Trophoblast cell (in vitro differentiated cells and primary cell): Measurements from ENCODE around the gene EDIL3.

Experiments
- DNase-seq, 2 donors: peaks; one replicate each; pipeline ENCODE4 v3.0.0-alpha.2; 2016
- H2AFZ ChIP-seq: 2 replicates; pipeline ENCODE4 v1.6.1; 2013; ENCODE audit warnings: low read length, moderate library complexity, mild to moderate bottlenecking; ENCODE audit not compliant: insufficient read depth, poor library complexity
- H2AK5ac ChIP-seq: 2 replicates; pipeline ENCODE4 v1.6.1; 2013; ENCODE audit warnings: mild to moderate bottlenecking, low read length
- H2BK120ac ChIP-seq: 2 replicates; pipeline ENCODE4 v1.6.1; 2013; ENCODE audit warnings: low read length, mild to moderate bottlenecking, moderate library complexity; ENCODE audit not compliant: insufficient read depth, poor library complexity
- H2BK12ac ChIP-seq: 2 replicates; pipeline ENCODE4 v1.6.1; 2013; ENCODE audit warnings: mild to moderate bottlenecking, low read length, moderate library complexity
- H2BK5ac ChIP-seq: 2 replicates; pipeline ENCODE4 v1.6.1; 2013; ENCODE audit warnings: low read length, low read depth, moderate library complexity, mild to moderate bottlenecking; ENCODE audit not compliant: poor library complexity
- H3K14ac ChIP-seq: 2 replicates; pipeline ENCODE4 v1.6.1; 2013; ENCODE audit warnings: mild to moderate bottlenecking, low read length
- H3K18ac ChIP-seq: 2 replicates; pipeline ENCODE4 v1.6.1; 2013; ENCODE audit warnings: mild to moderate bottlenecking, low read length
- H3K23ac ChIP-seq: 2 replicates; pipeline ENCODE4 v1.6.1; 2013; ENCODE audit warnings: low read length
- H3K27ac ChIP-seq: 2 replicates; pipeline ENCODE4 v1.5.1; 2013; ENCODE audit warnings: low read depth, mild to moderate bottlenecking, inconsistent platforms, low read length, moderate library complexity
- H3K27me3 ChIP-seq: 2 replicates; pipeline ENCODE4 v1.6.1; 2013; ENCODE audit warnings: inconsistent platforms, mild to moderate bottlenecking, low read length, moderate library complexity; ENCODE audit not compliant: insufficient read depth
- H3K36me3 ChIP-seq, 2 experiments: 1 replicate in 1 of 2; 2 replicates in 1 of 2; pipeline ENCODE4 v1.6.1; 2013; ENCODE audit warnings: low read length in 2 of 2, mild to moderate bottlenecking in 2 of 2, moderate library complexity in 1 of 2; ENCODE audit not compliant: insufficient read depth in 2 of 2, control insufficient read depth in 1 of 2
- H3K4ac ChIP-seq: 2 replicates; pipeline ENCODE4 v1.6.1; 2013; ENCODE audit warnings: low read depth, mild to moderate bottlenecking, low read length, moderate library complexity
- H3K4me1 ChIP-seq, 2 experiments: 1 replicate in 1 of 2; 2 replicates in 1 of 2; pipeline ENCODE4 v1.6.1; 2013; ENCODE audit warnings: low read length in 2 of 2, mild to moderate bottlenecking in 2 of 2, moderate library complexity in 1 of 2; ENCODE audit not compliant: insufficient read depth in 2 of 2, control insufficient read depth in 1 of 2
- H3K4me2 ChIP-seq: 2 replicates; pipeline ENCODE4 v1.6.1; 2013; ENCODE audit warnings: inconsistent platforms, mild to moderate bottlenecking, low read length, moderate library complexity
- H3K4me3 ChIP-seq: 2 replicates; pipeline ENCODE4 v1.5.1; 2013; ENCODE audit warnings: mild to moderate bottlenecking, low read depth, low read length, inconsistent platforms
- H3K79me1 ChIP-seq: one replicate; pipeline ENCODE4 v1.6.1; 2013; ENCODE audit warnings: low read length
- H3K79me2 ChIP-seq: 2 replicates; pipeline ENCODE4 v1.6.1; 2013; ENCODE audit warnings: low read length, mild to moderate bottlenecking; ENCODE audit not compliant: control insufficient read depth, insufficient read depth, poor library complexity
- H3K9ac ChIP-seq: 2 replicates; pipeline ENCODE4 v1.6.1; 2013; ENCODE audit warnings: mild to moderate bottlenecking, low read length
- H3K9me3 ChIP-seq: 2 replicates; pipeline ENCODE4 v1.6.1; 2013; ENCODE audit warnings: low read depth, mild to moderate bottlenecking, control low read depth, inconsistent platforms, low read length; ENCODE audit not compliant: insufficient read depth
- H4K12ac ChIP-seq: 2 replicates; pipeline ENCODE4 v1.6.1; 2013; ENCODE audit warnings: low read depth, mild to moderate bottlenecking, low read length, moderate library complexity
- H4K8ac ChIP-seq: 2 replicates; pipeline ENCODE4 v1.6.1; 2013; ENCODE audit warnings: low read depth, mild to moderate bottlenecking, low read length, moderate library complexity
- H4K91ac ChIP-seq: one replicate; pipeline ENCODE4 v1.6.1; 2013; ENCODE audit warnings: low read depth, mild to moderate bottlenecking, low read length, moderate library complexity
- WGBS: extraction: QIAGEN DNeasy Blood & Tissue Kit; methylation state at CpG from one replicate; pipeline ENCODE4 v1.1.7; 2013; ENCODE audit warnings: missing lambda C conversion rate; ENCODE audit not compliant: insufficient read length, insufficient coverage; ENCODE audit errors: extremely low coverage; 5-methylcytosine and 5-hydroxymethylcytosine counted together

The EDIL3 gene

DNA sequence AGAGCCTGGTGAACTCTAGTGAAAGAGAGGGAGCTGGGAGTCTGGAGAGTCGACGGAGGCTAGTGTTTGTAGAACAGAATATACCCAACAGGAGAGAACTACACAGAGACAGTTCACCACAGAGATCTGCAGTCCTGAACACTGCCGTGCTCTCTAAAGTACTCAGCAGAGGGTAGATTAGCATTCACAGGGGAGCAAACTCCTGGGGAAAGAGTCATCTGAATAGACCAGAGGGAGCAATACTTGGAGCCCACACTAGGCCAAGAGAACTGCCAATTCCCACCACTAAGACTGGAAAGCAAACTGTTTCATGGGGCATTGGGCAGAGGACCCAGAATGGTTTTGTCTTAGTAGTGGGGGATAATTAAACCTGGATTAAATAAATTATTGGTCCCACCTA, 235.6 kb downstream of the EDIL3 start:
- WGBS = no CpG with 5 or more reads among the region's 3 CpGs
- Histone ChIP-seq H3K4me3 (no peak overlapping the region), H4K91ac (no peak overlapping the region), H3K23ac (no peak overlapping the region), H3K27ac (no peak overlapping the region), H3K79me1 (no peaks in the 10 kb centered on the region), H2BK5ac (no peak overlapping the region), H3K9ac (no peak overlapping the region), H2AFZ (no peak overlapping the region), H2BK12ac (no peak overlapping the region), H2AK5ac (no peak overlapping the region), H4K8ac (no peak overlapping the region), H3K36me3 (no peaks in the 10 kb centered on the region), H3K79me2 (no peaks in the 10 kb centered on the region), H3K4me1 (no peaks in the 10 kb centered on the region), H3K27me3 (no peaks in the 10 kb centered on the region), H3K18ac (no peak overlapping the region), H3K9me3 (no peaks in the 10 kb centered on the region), H4K12ac (no peak overlapping the region), H3K14ac (no peak overlapping the region), H3K4ac (no peak overlapping the region), H2BK120ac (no peak overlapping the region), H3K4me2 (no peak overlapping the region)
- no peak for DNase-seq

- WGBS = no CpG with 5 or more reads among the region's 2 CpGs
- no peak overlapping the region for H2BK120ac ChIP-seq
- no peaks in the 10 kb centered on the region for H3K79me1 ChIP-seq
- no peak overlapping the region for H3K4me3 ChIP-seq
- H4K91ac ChIP-seq = no peak overlapping the region
- no peaks in the 10 kb centered on the region for H3K4me1 ChIP-seq
- no peak overlapping the region for H3K14ac ChIP-seq
- H3K18ac ChIP-seq = no peak overlapping the region
- H3K36me3 ChIP-seq = no peaks in the 10 kb centered on the region
- H3K27me3 ChIP-seq = no peaks in the 10 kb centered on the region
- H3K23ac ChIP-seq = no peak overlapping the region
- H3K4ac ChIP-seq = no peak overlapping the region
- no peak overlapping the region for H4K8ac ChIP-seq
- H3K27ac ChIP-seq = no peak overlapping the region
- no peak overlapping the region for H2AFZ ChIP-seq
- no peak overlapping the region for H2BK12ac ChIP-seq
- H2BK5ac ChIP-seq = no peak overlapping the region
- H3K9ac ChIP-seq = no peak overlapping the region
- no peak overlapping the region for H2AK5ac ChIP-seq
- no peaks in the 10 kb centered on the region for H3K79me2 ChIP-seq
- no peak overlapping the region for H3K4me2 ChIP-seq
- no peaks in the 10 kb centered on the region for H3K9me3 ChIP-seq
- no peak overlapping the region for H4K12ac ChIP-seq
- no peak for DNase-seq
Observed at GRCh38 chr5:84148651-84149050, 236.0 kb downstream of the EDIL3 start.

DNA sequence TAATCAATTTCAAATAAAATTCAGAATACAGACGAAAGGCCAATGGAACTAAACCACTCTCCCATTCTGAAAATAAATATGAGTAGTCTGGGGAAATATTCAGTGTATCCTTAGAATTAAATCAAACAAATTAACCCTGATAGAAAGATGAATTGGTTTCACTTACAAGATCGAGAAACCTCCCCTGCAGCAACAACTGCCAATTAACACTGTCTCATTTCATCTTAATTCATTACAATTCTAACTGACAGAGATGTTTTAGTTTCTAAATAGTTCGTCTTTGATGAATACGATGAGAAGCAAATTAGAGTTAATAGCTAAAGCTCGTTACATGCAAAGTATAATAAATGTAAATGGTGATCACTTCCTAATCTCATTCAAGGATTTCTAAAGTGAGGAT, 247.1 kb downstream of the EDIL3 start:
- Histone ChIP-seq H4K12ac (no peak overlapping the region), H4K91ac (no peak overlapping the region), H3K27ac (no peak overlapping the region), H2BK120ac (no peak overlapping the region), H4K8ac (no peak overlapping the region), H2BK12ac (no peak overlapping the region), H3K9me3 (no peaks in the 10 kb centered on the region), H3K9ac (no peak overlapping the region), H3K14ac (no peak overlapping the region), H2AFZ (no peak overlapping the region), H3K4me1 (no peaks in the 10 kb centered on the region), H2AK5ac (no peak overlapping the region), H3K23ac (no peak overlapping the region), H3K4me2 (no peak overlapping the region), H3K79me1 (no peaks in the 10 kb centered on the region), H3K36me3 (no peaks in the 10 kb centered on the region), H3K27me3 (no peaks in the 10 kb centered on the region), H3K79me2 (no peaks in the 10 kb centered on the region), H3K4ac (no peak overlapping the region), H3K18ac (no peak overlapping the region), H3K4me3 (no peak overlapping the region), H2BK5ac (no peak overlapping the region)
- no CpG with 5 or more reads among the region's 5 CpGs for WGBS
- DNase-seq = no peak

GRCh38 chr5:84131372-84131771, 253.3 kb downstream of the EDIL3 start:
- H3K14ac ChIP-seq = no peak overlapping the region
- H3K4me3 ChIP-seq = no peak overlapping the region
- H3K36me3 ChIP-seq = no peaks in the 10 kb centered on the region
- no peak overlapping the region for H2BK5ac ChIP-seq
- H3K18ac ChIP-seq = no peak overlapping the region
- no peak overlapping the region for H4K91ac ChIP-seq
- no peak overlapping the region for H4K12ac ChIP-seq
- DNase-seq = no peak
- no peak overlapping the region for H2BK120ac ChIP-seq
- no peaks in the 10 kb centered on the region for H3K79me2 ChIP-seq
- no peak overlapping the region for H3K9ac ChIP-seq
- no peak overlapping the region for H3K4ac ChIP-seq
- no peak overlapping the region for H2AK5ac ChIP-seq
- no peak overlapping the region for H2BK12ac ChIP-seq
- no peaks in the 10 kb centered on the region for H3K4me1 ChIP-seq
- H3K79me1 ChIP-seq = no peaks in the 10 kb centered on the region
- no peaks in the 10 kb centered on the region for H3K9me3 ChIP-seq
- H3K4me2 ChIP-seq = no peak overlapping the region
- H3K27me3 ChIP-seq = no peaks in the 10 kb centered on the region
- no peak overlapping the region for H3K23ac ChIP-seq
- no peak overlapping the region for H4K8ac ChIP-seq
- no peak overlapping the region for H2AFZ ChIP-seq
- no peak overlapping the region for H3K27ac ChIP-seq
